Hematopoietic multipotent progenitor cell treated with erythropoietin and hydrocortisone succinate and interleukin-3 and kit ligand, for 8 days (in vitro differentiated cells): Measurements from ENCODE around the gene GPR107.
A peak's percentile ranks its signal among the peaks of the same experiment; 100 is the strongest.

Experiments
- DNase-seq: peaks from one replicate; pipeline ENCODE4 v3.0.0-alpha.2; 2015

Gene GPR107

DNA sequence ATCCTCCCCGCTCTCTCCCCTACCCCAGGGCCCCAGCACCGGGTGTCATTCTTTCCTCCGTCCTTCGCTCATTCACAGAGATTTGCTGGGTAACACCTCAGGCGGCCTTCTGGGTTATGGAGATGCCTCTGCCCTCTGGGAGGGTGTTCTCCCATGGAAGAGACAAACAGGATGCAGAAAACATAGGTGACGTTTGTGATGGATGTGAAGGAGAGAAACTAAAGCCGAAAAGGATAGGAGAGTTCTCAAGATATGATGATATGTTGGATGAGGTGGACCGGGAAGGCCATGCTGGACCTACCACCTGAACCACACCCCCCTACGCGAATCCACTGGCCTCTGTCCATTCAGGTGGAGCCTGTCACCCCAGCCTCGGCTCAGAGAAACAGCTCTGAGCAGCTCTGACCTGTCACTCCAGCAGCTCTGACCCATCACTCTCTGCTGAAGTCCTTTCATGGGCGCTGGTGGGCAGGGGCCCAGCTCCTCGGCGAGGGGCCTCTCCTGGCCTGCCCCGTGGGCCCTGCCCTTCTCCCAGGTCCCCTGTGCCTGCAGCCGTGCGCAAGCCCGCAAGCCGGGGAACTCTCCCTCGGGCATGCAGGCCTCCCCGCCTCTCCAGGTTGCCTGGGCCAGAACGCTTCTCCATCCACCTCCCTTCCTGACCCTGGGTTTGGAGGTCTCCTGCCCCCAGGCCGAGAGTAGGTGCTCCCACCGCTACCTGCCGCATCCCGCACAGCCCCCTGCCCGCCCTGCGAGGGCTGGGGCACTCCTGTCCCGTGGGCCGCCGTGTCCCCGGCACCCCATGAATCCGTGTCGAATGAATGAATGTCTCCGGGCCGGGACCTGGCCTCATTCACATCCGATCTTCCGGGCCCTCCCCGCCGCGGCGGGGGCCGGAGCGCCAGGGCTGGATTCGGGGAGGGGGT lies 117.8 kb downstream of the GPR107 start:
- DNase-seq: no peak

DNA sequence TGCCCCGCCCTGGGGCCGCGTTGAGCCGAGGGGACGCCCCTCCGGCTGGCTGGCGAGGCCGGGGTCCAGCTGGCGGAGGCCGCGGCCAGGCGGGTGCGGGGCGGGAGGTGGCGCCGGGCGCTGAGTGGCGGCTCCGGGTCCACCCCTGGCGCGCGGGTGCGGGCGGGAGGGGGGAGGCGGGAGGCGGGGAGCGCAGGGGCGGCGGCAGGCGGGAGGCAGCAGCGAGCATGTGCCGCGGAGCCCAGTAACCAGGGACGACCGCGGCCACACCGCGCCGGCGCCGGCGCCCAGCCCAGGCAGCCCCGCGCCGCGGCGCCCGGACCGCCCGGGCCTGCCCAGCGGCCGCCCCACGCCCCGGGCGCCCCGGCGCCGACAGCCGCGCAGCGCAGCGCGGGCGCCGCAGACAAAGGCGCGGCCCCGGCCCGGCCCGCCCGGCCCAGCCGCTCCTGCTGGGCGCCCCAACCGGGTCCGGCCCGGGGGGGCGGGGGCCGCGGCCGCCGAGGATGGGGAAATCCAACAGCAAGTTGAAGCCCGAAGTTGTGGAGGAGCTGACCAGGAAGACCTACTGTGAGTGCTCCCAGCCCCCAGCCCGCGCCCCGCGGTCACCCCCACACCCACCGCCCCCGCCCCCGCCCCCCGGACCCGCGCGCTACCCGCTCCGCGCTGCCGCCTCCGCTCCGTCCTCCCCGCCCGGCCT lies 118.6 kb downstream of the GPR107 start, which contains the start of gene NCS1:
TSS of gene NCS1 (plus strand) at position 244 of the 697 bp plus-strand sequence. CDS start at position 504, 260 bp downstream.
- DNase-seq: peak; percentile 59

- peak; percentile 20 for DNase-seq
Measured at GRCh38 chr9:130172858-130173665, 119.4 kb downstream of the GPR107 start.

GRCh38 chr9:130173666-130173983 lies 119.9 kb downstream of the GPR107 start:
- DNase-seq: no peak

DNA sequence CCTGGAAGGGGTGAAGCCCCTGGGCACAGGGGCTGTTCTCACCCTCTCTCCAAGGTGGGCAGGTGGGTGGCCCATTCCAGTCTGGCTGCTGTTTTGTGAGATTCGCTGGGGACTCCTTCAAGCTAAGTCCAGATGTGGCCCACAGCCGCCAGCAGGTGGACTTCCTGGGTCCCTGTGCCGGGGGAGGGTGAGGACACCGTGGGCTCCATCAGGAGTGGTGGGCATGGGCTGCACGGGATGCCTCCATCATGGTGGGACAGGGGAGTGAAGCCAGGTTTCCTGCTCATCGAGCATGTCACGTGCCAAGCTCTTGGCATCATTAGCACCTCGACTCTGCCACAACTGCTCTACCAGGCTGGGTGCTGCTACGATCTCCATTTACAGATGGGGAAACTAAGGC lies 120.3 kb downstream of the GPR107 start:
- no peak for DNase-seq

DNA sequence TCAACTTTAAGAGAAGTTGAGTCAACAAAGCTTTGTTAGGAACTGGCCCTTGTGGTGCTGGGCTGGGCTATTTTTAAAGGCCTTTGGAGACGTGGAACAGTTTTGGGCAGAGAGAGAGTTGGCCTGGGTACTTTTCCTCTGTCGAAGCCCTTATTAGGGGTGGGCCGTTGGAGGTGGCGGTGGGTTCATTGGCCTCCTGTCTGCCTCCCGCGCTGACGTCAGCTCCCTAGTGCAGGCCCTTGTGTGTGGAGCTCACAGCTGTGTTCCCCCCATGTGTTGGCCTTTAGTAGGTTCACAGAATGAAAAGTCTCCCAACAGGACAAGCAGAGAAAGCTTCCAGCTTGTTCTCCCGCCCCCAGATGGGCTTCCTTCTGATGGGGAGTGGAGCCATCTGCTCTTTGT lies 121.2 kb downstream of the GPR107 start:
- no peak for DNase-seq

DNA sequence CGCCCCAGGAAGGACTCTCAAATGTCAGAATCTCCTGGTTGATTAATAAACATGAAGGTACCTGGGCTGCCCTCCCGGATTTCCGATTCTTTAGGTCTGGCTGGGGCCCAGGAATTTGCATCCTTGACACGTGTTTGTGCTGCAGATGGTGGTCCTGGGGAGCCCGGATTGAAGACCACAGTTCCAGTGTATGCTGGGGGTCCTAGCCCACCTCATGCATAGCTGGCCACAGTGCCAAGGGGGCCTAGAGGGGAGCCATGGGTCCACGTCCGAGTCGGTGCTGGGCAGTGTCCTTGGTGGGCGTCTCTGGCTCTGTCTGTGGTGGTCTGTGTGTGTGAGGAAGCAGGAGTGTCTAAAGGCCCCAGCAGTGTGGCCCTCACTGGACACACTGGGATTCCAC lies 121.6 kb downstream of the GPR107 start:
- no peak for DNase-seq

DNA sequence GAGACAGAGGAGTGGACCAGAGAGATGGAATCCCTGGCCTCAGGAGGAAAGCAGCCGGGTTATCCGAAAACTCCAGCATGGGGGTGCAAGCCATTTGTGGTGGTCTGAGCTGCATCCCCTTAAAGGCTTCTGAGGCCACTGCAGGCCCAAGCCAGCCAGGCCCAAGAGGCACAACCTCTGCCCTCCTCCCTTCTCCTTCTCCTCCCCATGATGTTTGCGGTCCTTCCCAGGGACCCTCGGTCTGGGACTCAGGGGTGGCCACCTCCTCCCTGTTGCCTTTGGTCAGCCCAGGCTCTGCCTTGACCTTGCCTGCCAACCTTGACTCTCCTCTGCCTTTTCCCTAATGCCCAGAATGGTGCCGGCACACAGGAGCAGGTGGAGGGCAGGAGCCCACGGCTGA lies 123.1 kb downstream of the GPR107 start:
- DNase-seq: no peak

DNA sequence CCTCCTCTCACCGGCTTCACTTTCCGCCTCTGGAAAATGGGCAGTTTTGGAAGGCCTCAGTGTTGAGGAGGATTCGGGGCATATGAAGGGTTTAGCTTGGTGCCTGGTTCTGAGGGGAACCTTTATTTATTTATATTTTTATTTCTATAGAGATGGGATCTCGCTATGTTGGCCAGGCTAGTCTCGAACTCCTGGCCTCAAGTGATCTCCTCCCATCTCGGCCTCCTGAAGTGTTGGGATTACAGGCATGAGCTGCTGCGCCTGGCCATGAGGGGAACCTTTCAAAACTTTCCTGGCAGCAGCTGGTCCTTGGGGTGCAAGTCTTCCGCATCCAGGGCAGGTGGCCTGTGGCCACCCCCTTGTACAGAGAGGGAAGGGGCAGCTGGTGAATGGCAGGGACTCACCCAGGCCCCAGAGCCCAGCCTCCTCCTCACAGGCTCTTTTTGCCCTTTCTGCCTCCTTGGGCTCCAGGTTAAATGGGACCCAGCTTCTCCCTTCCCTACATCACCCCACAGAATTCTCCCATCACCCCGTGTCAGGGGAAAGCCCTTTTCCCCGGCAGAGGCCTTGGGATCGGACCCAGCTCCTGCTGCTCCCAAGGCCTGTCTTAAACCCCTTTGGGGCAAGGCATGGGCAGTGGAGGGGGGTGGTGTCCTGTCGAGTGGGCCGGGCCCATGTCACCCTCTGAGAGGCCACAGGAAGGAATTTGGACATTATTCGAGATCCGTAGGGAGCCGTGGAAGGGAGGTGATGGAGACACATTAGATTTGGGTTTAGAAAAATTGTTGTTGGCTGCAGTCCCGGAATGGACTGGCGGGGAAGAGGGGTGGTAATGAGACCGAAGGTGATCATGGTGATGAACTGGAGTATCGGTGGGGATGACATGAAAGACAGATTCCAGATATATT lies 124.4 kb downstream of the GPR107 start:
- DNase-seq: no peak

DNA sequence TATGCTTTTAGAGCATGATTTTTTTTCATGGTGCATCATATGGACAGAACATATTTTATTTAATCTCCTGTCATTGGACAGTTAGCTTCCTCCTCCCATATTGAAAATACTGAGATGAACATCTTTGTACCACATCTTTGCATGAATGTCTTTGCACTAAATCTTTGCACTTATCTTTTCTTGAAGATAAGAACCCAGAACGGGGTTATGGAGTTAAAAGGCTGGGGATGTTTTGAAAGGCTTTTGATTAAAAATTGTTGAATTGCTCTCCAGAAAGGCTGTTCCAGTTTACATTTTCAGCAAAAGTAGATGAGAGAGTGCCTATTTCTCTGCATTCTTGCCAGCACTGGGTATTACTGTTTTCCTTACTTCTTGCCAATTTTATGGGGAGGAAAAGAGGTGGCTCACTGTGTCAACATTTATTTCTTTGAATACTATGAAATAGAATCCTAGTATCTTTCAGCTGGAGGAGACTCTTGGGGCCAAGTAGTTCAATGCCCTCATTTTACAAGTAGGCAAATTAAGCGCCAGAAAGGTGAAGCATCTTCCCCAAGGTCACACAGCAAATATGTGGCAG lies 125.7 kb downstream of the GPR107 start:
- DNase-seq: no peak

DNA sequence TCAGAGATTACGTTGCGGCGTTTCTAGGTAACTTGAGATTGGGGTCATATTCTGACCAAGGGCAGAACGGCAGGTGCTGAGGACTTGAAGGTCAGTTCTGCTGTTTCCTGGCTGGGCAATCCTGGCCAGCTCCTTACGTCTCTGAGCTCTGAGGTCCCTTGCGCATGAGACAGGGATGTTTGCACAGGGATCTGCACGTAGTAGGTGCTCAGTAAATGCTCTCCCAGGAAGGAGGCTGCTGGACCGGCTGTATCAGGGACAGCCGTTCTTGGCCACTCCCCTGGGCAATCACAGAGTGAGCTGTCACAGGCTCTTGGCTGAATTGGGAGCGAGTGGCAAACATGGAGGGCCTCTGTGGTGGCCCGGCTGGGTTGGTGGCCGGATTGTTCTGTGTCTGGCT lies 126.8 kb downstream of the GPR107 start:
- DNase-seq: no peak

DNA sequence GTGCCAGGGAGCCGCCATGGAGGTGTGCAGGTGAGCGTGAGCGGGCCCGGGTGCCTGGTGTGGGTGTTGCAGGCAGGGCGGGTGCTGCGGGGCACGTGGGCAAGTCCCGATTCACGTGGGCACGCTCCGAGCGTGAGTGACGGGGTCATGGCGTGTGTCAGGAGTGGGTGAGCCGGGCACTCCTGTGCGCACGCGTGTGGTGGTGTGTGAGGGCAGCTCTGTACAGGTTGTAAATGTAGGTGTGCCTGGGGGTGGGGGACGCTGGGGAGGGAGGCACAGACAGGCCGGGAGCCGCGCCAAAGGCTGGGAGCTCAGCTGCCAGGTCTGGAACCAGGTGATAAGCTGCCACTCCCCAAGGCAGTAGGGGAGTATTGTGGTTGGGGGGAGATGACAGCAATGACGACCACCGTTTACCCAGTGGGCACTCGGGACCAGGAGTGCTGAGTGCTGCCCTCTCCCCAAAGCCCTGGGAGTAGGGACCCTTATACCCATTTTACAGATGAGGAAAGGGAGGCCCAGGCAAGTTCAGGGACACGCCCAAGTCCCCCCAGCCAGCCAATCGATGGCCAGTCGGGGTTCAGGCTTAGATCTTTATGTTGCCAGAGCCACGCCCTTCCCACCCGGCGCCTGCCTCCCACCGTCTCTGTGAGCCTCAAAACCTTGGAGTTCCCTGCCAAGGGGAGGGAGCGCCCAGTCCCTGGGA lies 128.1 kb downstream of the GPR107 start:
- peak; percentile 85 for DNase-seq

- no peak for DNase-seq
Measured at GRCh38 chr9:130182381-130182909, 128.7 kb downstream of the GPR107 start.

- DNase-seq: no peak
Measured at GRCh38 chr9:130183133-130183762, 129.5 kb downstream of the GPR107 start.

- no peak for DNase-seq
Measured at GRCh38 chr9:130185017-130185416, 131.3 kb downstream of the GPR107 start.

GRCh38 chr9:130185490-130186031 lies 131.9 kb downstream of the GPR107 start:
- DNase-seq: no peak

- DNase-seq: no peak
Measured at GRCh38 chr9:130186051-130186450, 132.3 kb downstream of the GPR107 start.

- DNase-seq: peak; percentile 82
Measured at GRCh38 chr9:130186839-130187522, 133.3 kb downstream of the GPR107 start.

DNA sequence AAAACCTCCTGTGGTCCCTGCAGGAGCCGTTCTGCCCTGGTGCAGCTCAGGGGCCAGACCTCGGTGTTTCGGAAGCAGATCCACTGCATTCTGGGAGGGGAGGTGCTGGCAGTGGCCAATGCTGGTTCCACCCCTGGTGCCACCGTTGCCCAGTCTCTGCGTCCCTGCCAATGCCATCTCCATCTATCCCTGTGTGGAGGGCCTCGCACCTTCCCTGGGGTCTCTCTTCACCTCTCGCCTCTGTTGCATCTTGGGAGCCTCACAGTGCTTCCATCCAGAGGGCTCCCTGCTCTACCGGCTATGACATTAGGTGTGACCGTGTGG lies 133.8 kb downstream of the GPR107 start:
- DNase-seq: no peak
